Activated naive CD8-positive, alpha-beta T cell treated with anti-CD3 and anti-CD28 coated beads, Interleukin-2, amount 10 ng/mL, durations not matched to agents 7 days and 5 days (primary cell): ENCODE data around the gene ARMC8. TPM values are rescaled to one million over a fixed set of nuclear protein-coding genes. Genes with fewer than 3 reads are reported as not detected.
"Not testable (repeated sequence)": the region's sequence is repeated elsewhere in the genome, so short reads cannot be mapped to it uniquely, and the experiment has no call there.

Experiments used
- ATAC-seq: fragments of 150-1000 bp; cut with Tn5 transposase; one replicate; pipeline ENCODE4 v1.10.0; 2021; ENCODE audit warnings: low read depth, moderate library complexity
- POLR2A ChIA-PET: fragments of 350-600 bp; sonication (Branson Sonifier 250); formaldehyde crosslinking; loops from one replicate; lab custom pipeline; 2021; ENCODE audit warnings: antibody characterized with exemption; lab: Charles Lee
- DNase-seq: peaks from one replicate; pipeline ENCODE4 v3.0.0; 2021
- H3K27ac Mint-ChIP-seq: one replicate; pipeline ENCODE4 v1.8.0; 2022; ENCODE audit warnings: mild to moderate bottlenecking, mixed read lengths
- H3K27me3 Mint-ChIP-seq: one replicate; pipeline ENCODE4 v1.8.0; 2022; ENCODE audit warnings: mild to moderate bottlenecking, moderate library complexity, mixed read lengths
- H3K36me3 Mint-ChIP-seq: one replicate; pipeline ENCODE4 v1.8.0; 2021; ENCODE audit warnings: mild to moderate bottlenecking, mixed read lengths
- H3K4me1 Mint-ChIP-seq: one replicate; pipeline ENCODE4 v1.8.0; 2021; ENCODE audit warnings: mixed read lengths
- H3K4me3 Mint-ChIP-seq: one replicate; pipeline ENCODE4 v1.8.0; 2022; ENCODE audit warnings: mild to moderate bottlenecking, moderate library complexity, mixed read lengths
- H3K9me3 Mint-ChIP-seq: one replicate; pipeline ENCODE4 v1.8.0; 2021; ENCODE audit warnings: mixed read lengths
- total RNA-seq, 2 experiments: library from RNA; stranded (reverse); gene quantifications; one replicate each; pipeline ENCODE4 v1.2.3, GENCODE V29; 2021

Gene ARMC8
- 10 to 100 TPM; 53.1 to 60.9 TPM for total RNA-seq

- POLR2A ChIA-PET, result interaction anchor here (0.6 to 2.2 kb wide), 9 partner anchors 12 to 1326 kb away, joined by 3 to 24 read pairs (median 4); partner anchors contain the start of genes DBR1, ESYT3 and NME9
- Mint-ChIP-seq H3K9me3 (no peaks in the 10 kb centered on the region), H3K27me3 (peaks cover 17% of the 10 kb centered on the region), H3K36me3 (peaks cover 9% of the 10 kb centered on the region), H3K27ac (peak within 1 kb of the TSS; percentile 98), H3K4me1 (peaks cover 33% of the 10 kb centered on the region), H3K4me3 (peak within 1 kb of the TSS; percentile 96)
- peak; percentile 94 for ATAC-seq
- no peak for DNase-seq
Observed at GRCh38 chr3:138187296-138188012, at the start of gene ARMC8. TSS of gene ARMC8 (plus strand) at chr3:138187301. CDS start at chr3:138187555, 254 bp downstream.

DNA sequence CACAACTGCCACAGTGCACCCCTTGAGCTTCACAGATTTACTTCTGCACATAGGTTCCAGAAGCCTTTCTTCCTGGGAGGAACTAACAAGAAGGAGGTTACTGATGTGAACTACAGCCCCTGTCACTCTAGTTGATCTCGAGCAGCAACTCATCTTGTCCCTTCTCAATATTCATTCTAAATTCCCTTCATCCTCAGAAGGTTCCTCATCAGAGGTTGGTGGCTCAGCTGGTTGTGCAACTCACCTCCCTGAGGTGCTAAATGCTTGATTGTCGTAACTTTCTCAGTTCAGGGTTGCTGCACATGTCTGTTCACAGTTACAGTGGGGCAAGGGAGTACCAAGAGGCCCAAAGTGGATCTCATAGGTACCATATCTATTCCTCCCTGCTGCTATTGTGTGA is 49.2 kb upstream of the ARMC8 start:
- H3K27me3 Mint-ChIP-seq, result peaks cover 9% of the 10 kb centered on the region
- DNase-seq (no peak), ATAC-seq (no peak)
- POLR2A ChIA-PET, result interaction anchor here (0.5 kb wide), 1 partner anchor 31 kb away, joined by 3 read pairs; no protein-coding TSS in a partner anchor
- no peak overlapping the region for H3K4me3 Mint-ChIP-seq
- H3K9me3 Mint-ChIP-seq, result no peaks in the 10 kb centered on the region
- H3K27ac Mint-ChIP-seq, result no peak overlapping the region
- H3K4me1 Mint-ChIP-seq, result peaks cover 5% of the 10 kb centered on the region
- H3K36me3 Mint-ChIP-seq, result no peaks in the 10 kb centered on the region

GRCh38 chr3:138139691-138140090 is 47.4 kb upstream of the ARMC8 start:
- Mint-ChIP-seq H3K4me1 (peaks cover 4% of the 10 kb centered on the region), H3K36me3 (no peaks in the 10 kb centered on the region), H3K4me3 (no peak overlapping the region), H3K27me3 (peaks cover 20% of the 10 kb centered on the region), H3K9me3 (no peaks in the 10 kb centered on the region), H3K27ac (no peak overlapping the region)
- DNase-seq (no peak), ATAC-seq (no peak)
- POLR2A ChIA-PET, result no interaction called here

- ATAC-seq (no peak), DNase-seq (no peak)
- Mint-ChIP-seq H3K4me1 (peaks cover 4% of the 10 kb centered on the region), H3K9me3 (no peaks in the 10 kb centered on the region), H3K36me3 (no peaks in the 10 kb centered on the region), H3K4me3 (no peak overlapping the region), H3K27ac (no peak overlapping the region), H3K27me3 (peaks cover 18% of the 10 kb centered on the region)
- POLR2A ChIA-PET, result no interaction called here
Observed at GRCh38 chr3:138140940-138141339, 46.2 kb upstream of the ARMC8 start.

GRCh38 chr3:138142181-138142580 is 44.9 kb upstream of the ARMC8 start:
- POLR2A ChIA-PET, H3K4me3 Mint-ChIP-seq, H3K4me1 Mint-ChIP-seq, H3K36me3 Mint-ChIP-seq, ATAC-seq, DNase-seq, H3K27ac Mint-ChIP-seq, H3K9me3 Mint-ChIP-seq: not testable (repeated sequence)
- H3K27me3 Mint-ChIP-seq, result peaks cover 27% of the 10 kb centered on the region

- Mint-ChIP-seq H3K9me3 (no peaks in the 10 kb centered on the region), H3K4me3 (no peak overlapping the region), H3K4me1 (no peaks in the 10 kb centered on the region), H3K27ac (no peak overlapping the region), H3K27me3 (peaks cover 27% of the 10 kb centered on the region), H3K36me3 (no peaks in the 10 kb centered on the region)
- POLR2A ChIA-PET, result no interaction called here
- DNase-seq, result no peak
- ATAC-seq, result no peak
Observed at GRCh38 chr3:138148503-138148902, 38.6 kb upstream of the ARMC8 start.

- Mint-ChIP-seq H3K36me3 (no peaks in the 10 kb centered on the region), H3K27me3 (peaks cover 8% of the 10 kb centered on the region), H3K27ac (no peak overlapping the region), H3K4me3 (no peak overlapping the region), H3K9me3 (peaks cover 3% of the 10 kb centered on the region), H3K4me1 (no peaks in the 10 kb centered on the region)
- ATAC-seq, result no peak
- DNase-seq, result no peak
- POLR2A ChIA-PET, result no interaction called here
Observed at GRCh38 chr3:138154534-138154933, 32.6 kb upstream of the ARMC8 start.

DNA sequence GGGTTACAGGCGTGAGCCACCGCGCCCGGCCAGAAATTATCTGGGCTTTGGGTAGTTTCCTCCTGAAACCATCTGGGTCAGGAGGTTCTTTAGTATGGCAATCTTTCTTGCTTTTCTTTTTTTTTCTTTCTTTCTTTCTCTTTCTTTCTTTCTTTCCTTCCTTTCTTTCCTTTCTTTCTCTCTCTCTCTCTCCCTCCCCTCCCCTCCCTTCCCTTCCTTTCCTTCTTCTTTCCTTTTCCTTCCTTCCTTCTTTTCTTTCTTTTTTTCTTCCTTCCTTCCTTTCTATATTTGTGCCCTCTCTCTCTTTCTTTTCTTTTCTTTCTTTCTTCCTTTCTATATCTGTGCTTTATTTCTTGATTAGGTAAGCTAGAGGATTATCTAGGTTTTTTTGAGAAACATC is 29.4 kb upstream of the ARMC8 start:
- H3K4me3 Mint-ChIP-seq, result no peak overlapping the region
- POLR2A ChIA-PET, result no interaction called here
- no peaks in the 10 kb centered on the region for H3K4me1 Mint-ChIP-seq
- peaks cover 3% of the 10 kb centered on the region for H3K9me3 Mint-ChIP-seq
- no peak for ATAC-seq
- peaks cover 19% of the 10 kb centered on the region for H3K36me3 Mint-ChIP-seq
- H3K27me3 Mint-ChIP-seq, result peaks cover 3% of the 10 kb centered on the region
- DNase-seq, result no peak
- H3K27ac Mint-ChIP-seq, result no peak overlapping the region

- ATAC-seq (no peak), DNase-seq (no peak)
- H3K4me1 Mint-ChIP-seq, result peaks cover 3% of the 10 kb centered on the region
- no peaks in the 10 kb centered on the region for H3K9me3 Mint-ChIP-seq
- H3K27ac Mint-ChIP-seq, result no peak overlapping the region
- peaks cover 48% of the 10 kb centered on the region for H3K36me3 Mint-ChIP-seq
- H3K27me3 Mint-ChIP-seq, result no peaks in the 10 kb centered on the region
- no peak overlapping the region for H3K4me3 Mint-ChIP-seq
- POLR2A ChIA-PET, result no interaction called here
Observed at GRCh38 chr3:138165061-138165460, 22.0 kb upstream of the ARMC8 start.

GRCh38 chr3:138172625-138173024 is 14.5 kb upstream of the ARMC8 start:
- Mint-ChIP-seq H3K4me3 (peak overlapping the region; percentile 43), H3K27ac (no peak overlapping the region), H3K9me3 (no peaks in the 10 kb centered on the region), H3K27me3 (no peaks in the 10 kb centered on the region), H3K4me1 (peaks cover 25% of the 10 kb centered on the region), H3K36me3 (peaks cover 15% of the 10 kb centered on the region)
- DNase-seq (no peak), ATAC-seq (no peak)
- POLR2A ChIA-PET, result no interaction called here

- H3K27ac Mint-ChIP-seq, result peak overlapping the region; percentile 93
- POLR2A ChIA-PET, result interaction anchor here (0.6 to 3.3 kb wide), 6 partner anchors 12 to 420 kb away, joined by 3 to 24 read pairs (median 4); partner anchors contain the start of genes ARMC8 and CEP70
- peak overlapping the region; percentile 93 for H3K4me3 Mint-ChIP-seq
- peaks cover 25% of the 10 kb centered on the region for H3K4me1 Mint-ChIP-seq
- no peak for ATAC-seq
- peaks cover 11% of the 10 kb centered on the region for H3K36me3 Mint-ChIP-seq
- no peaks in the 10 kb centered on the region for H3K27me3 Mint-ChIP-seq
- no peak for DNase-seq
- H3K9me3 Mint-ChIP-seq, result no peaks in the 10 kb centered on the region
Observed at GRCh38 chr3:138173769-138174420, 13.2 kb upstream of the ARMC8 start.

- Mint-ChIP-seq H3K36me3 (peaks cover 9% of the 10 kb centered on the region), H3K27me3 (no peaks in the 10 kb centered on the region), H3K4me3 (peak within 1 kb of the TSS; percentile 93), H3K27ac (peak within 1 kb of the TSS; percentile 93), H3K9me3 (no peaks in the 10 kb centered on the region), H3K4me1 (peaks cover 25% of the 10 kb centered on the region)
- DNase-seq (peak; percentile 80), ATAC-seq (peak; percentile 94)
- POLR2A ChIA-PET, result interaction anchor here (0.8 to 3.3 kb wide), 6 partner anchors 11 to 420 kb away, joined by 3 to 24 read pairs (median 4); partner anchors contain the start of genes ARMC8 and CEP70
Observed at GRCh38 chr3:138174421-138175131, 12.5 kb upstream of the ARMC8 start, which contains the start of gene DBR1. TSS of gene DBR1 (minus strand) at chr3:138174921. CDS start at chr3:138174795, 126 bp downstream.

GRCh38 chr3:138180375-138181029 is 6.6 kb upstream of the ARMC8 start:
- no peak overlapping the region for H3K4me3 Mint-ChIP-seq

More at GRCh38 chr3:138180375-138181029, 6.6 kb upstream of the ARMC8 start:
- Mint-ChIP-seq H3K36me3 (no peaks in the 10 kb centered on the region), H3K9me3 (no peaks in the 10 kb centered on the region), H3K4me1 (peaks cover 4% of the 10 kb centered on the region), H3K27me3 (peaks cover 19% of the 10 kb centered on the region), H3K27ac (no peak overlapping the region)
- DNase-seq (no peak), ATAC-seq (peak; percentile 91)
- POLR2A ChIA-PET, result no interaction called here
